A204.1 (cell line): ENCODE data around the gene CORO7.

Experiments
- FAIRE-seq: peaks from 2 replicates; lab custom pipeline; 2012; peaks lifted over from hg19 to GRCh38; lab: Jason Lieb, UNC

The CORO7 gene

DNA sequence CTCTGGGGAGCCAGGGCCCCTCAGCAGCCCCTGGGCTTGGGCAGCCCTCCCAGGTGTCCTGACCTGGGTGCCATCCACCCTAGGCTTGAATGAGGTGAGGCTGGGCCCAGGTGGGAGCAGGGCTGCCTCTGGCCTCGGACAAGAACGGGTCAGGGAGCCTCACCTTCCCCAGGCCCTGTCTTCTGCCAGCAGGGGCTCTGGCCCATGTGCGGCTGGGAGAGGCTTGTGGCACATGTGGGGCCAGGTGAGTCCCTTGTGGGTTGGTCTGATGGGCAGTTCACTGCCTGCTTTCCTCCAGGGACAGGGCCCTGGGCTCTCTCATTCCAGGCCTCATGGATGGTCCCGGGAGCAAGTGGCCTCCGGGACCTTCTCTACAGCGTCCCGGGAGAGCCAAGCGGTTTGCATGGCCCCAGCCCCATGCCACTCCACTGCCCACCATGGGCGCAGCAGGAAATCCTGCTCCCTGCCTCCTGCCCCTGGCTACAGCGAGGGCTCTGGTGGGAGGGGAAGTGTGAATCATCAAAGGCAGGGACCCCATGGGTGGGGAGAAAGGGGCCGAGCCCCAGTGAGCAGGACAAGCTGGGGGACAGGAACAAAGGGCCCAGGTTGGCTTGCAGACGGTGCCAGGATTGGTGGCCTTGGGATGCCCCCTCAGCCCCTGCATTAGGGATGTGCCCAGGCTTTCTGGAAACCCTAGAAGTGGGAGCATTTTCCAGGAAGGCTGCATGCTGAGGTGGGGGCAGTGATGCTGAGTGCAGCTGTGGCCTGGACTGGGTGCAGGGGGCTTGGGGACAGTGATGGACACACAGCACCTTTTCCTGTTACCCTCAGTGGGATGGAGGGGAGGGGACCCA lies 32.6 kb downstream of the CORO7 start:
- FAIRE-seq = no peak

DNA sequence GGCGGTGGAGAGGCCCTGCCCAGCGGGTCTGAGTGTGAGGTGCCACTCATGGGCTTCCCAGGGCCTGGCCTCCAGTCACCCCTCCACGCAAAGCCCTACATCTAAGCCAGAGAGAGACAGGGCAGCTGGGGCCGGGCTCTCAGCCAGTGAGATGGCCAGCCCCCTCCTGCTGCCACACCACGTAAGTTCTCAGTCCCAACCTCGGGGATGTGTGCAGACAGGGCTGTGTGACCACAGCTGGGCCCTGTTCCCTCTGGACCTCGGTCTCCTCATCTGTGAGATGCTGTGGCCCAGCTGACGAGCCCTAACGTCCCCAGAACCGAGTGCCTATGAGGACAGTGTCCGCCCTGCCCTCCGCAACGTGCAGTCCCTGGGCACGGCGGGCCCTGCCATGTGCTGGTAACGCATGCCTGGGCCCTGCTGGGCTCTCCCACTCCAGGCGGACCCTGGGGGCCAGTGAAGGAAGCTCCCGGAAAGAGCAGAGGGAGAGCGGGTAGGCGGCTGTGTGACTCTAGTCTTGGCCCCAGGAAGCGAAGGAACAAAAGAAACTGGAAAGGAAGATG lies 33.5 kb downstream of the CORO7 start:
- no peak for FAIRE-seq

DNA sequence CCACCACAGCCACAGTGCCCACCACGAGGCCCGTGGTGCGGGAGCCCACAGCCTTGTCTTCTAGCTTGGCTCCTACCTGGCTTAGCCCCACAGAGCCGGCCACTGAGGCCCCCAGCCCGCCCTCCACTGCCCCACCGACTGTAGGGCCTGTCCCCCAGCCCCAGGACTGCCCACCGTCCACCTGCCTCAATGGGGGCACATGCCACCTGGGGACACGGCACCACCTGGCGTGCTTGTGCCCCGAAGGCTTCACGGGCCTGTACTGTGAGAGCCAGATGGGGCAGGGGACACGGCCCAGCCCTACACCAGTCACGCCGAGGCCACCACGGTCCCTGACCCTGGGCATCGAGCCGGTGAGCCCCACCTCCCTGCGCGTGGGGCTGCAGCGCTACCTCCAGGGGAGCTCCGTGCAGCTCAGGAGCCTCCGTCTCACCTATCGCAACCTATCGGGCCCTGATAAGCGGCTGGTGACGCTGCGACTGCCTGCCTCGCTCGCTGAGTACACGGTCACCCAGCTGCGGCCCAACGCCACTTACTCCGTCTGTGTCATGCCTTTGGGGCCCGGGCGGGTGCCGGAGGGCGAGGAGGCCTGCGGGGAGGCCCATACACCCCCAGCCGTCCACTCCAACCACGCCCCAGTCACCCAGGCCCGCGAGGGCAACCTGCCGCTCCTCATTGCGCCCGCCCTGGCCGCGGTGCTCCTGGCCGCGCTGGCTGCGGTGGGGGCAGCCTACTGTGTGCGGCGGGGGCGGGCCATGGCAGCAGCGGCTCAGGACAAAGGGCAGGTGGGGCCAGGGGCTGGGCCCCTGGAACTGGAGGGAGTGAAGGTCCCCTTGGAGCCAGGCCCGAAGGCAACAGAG lies 34.2 kb downstream of the CORO7 start:
- no peak for FAIRE-seq

DNA sequence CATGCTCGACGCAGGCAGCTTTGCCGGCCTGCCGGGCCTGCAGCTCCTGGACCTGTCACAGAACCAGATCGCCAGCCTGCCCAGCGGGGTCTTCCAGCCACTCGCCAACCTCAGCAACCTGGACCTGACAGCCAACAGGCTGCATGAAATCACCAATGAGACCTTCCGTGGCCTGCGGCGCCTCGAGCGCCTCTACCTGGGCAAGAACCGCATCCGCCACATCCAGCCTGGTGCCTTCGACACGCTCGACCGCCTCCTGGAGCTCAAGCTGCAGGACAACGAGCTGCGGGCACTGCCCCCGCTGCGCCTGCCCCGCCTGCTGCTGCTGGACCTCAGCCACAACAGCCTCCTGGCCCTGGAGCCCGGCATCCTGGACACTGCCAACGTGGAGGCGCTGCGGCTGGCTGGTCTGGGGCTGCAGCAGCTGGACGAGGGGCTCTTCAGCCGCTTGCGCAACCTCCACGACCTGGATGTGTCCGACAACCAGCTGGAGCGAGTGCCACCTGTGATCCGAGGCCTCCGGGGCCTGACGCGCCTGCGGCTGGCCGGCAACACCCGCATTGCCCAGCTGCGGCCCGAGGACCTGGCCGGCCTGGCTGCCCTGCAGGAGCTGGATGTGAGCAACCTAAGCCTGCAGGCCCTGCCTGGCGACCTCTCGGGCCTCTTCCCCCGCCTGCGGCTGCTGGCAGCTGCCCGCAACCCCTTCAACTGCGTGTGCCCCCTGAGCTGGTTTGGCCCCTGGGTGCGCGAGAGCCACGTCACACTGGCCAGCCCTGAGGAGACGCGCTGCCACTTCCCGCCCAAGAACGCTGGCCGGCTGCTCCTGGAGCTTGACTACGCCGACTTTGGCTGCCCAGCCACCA lies 35.1 kb downstream of the CORO7 start:
- no peak for FAIRE-seq

DNA sequence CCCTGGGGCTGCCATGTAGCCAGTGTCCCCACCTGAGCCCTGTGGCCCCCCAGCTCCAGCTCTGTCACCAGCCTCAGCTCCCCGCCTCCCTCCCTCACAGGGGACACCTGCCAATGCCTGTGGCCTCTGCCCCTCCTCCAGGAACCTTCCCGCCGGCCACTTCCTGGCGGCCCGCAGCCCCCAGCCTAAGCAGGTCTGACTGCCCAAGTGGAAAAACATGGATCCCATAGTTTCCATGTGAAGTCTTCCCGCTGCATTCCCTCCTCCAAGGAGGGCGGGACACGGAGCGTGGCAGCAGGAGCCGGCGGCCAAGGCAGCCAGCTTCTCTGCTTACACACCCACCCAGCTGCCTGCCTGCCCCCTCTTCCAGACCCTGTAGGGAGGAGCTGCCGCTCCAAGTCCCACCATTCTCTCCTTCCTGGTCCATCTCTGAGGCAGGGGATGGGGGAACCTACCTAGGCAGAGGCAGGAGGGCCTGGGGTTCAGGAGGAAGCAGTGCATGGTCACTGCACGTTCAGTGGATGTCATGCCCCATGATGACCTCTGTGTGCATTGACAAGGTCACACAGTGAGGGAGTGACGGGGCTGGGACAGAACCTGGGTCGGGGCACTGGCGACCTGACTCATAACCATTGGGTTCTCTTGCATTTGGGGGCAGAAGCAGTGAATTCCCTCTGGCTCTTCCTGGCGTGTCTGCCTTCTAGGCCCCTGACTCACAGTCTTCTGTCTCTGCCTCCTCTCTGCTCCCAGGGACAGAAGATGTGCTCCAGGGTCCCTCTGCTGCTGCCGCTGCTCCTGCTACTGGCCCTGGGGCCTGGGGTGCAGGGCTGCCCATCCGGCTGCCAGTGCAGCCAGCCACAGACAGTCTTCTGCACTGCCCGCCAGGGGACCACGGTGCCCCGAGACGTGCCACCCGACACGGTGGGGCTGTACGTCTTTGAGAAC lies 36.0 kb downstream of the CORO7 start:
- FAIRE-seq = no peak

DNA sequence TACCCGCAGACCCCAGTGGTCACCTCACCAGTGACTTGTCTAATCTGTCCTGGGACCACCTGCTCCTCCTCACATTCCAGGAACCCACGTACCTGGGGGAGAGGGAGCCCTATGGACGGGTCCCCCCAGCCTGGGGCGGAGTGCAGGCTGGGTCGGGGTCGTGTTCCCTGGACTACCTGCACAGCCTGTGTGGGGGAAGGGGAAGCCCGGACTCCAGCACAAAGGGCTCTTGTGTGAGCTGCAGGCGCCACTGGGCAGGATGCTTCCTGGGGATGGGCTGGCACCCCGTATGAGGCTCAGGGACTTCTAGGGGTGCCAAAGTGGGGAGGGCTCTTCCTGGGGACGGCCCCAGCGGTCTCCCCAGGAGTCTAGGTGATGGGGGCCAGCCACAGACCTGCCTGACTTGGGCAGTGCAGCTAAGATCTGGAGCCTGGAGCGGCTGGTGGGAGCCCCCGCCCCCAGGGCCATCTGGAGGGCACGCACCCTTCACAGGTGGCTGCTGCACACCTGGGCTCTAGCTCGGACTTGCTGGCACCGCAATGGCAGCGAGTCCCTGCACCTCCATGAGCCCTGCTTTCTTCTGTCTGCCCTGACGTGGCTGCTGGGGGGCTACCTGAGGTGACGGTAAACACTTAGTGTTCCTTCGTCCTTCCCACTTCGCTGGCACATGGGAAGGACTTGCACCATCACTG lies 37.3 kb downstream of the CORO7 start:
- FAIRE-seq = no peak

DNA sequence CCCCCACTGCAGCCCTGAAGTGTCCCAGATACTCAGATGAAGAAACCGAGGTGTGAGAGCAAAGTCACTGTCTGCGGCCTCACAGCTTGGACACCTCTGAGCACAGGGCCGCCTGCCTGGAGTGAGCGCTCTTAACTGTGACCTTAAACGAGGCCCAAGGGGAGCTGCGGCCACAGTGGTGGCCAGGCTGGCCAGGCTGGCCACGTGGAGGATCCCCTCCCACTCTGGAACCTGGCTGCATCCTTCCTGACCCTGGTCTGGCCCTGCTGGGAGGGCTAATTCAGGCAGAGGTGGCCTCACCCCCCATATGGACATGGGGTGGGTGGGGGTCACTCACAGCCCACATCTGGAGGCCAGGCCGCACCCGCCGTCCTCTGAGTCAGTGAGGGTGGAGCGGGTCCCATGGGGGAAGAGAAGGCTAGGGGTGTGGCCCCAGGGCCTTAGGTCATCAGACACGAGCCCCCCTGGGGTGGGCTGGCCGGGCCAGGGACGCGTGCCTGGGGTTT lies 38.2 kb downstream of the CORO7 start:
- FAIRE-seq = no peak

DNA sequence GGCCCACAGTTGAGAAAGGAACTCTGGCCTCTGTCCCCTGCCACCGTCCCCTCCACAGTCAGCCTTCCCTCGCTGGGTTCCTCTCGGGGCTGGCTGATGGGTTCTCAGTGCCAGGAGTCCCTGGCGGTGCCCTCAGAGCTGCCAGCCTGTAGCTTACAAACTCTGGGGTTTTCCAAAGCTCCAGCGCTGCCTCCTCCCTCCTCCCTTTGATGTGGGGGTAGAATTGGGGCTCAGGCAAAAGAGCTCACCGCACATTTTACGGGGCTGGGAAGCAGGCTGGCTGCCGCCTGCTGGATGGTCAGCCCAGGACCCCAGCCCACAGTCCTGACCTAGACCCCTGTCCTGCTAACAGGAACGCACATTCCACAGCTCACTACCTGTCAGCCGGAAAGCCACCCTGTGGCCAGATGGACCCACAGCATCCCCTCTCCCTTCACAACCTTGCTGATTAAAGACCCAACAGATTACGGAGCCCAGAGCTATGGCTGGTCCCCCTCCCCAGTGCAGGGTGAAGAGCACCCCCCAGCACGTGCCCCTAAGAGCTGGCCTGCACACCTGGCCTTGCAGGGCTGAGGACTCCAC lies 38.7 kb downstream of the CORO7 start:
- no peak for FAIRE-seq

DNA sequence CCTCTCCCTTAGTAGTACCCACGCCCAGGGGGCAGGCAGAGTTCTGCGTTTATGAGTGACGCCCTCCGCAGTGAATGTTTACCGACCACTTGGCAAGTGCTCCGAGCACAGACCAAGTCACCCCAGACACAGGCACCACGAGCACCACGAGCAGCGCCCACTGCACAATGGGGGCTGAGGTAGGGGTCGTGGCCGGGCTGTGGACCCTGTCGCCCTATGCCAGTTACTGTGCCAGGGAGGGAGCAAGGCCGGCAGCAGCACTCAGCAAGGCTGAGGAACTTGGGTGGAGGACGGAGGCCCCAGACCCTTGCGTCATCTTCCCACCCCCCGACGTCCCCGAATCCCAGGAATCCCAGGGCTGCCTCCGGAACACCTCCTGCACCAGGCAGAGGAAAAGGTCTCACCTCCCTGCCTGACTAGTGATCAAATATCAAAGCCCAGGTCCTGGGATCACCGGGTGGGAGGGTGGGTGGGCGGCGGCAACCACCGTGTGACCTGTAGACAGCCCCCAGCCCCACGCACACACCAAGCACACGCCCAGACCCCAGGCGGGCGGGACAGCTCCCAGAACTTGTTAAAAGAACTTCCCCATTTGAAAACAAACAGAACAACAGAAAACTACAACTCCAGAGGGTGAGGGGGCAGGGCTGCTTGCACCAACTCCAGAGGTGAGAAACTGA lies 39.4 kb downstream of the CORO7 start:
- FAIRE-seq = no peak

DNA sequence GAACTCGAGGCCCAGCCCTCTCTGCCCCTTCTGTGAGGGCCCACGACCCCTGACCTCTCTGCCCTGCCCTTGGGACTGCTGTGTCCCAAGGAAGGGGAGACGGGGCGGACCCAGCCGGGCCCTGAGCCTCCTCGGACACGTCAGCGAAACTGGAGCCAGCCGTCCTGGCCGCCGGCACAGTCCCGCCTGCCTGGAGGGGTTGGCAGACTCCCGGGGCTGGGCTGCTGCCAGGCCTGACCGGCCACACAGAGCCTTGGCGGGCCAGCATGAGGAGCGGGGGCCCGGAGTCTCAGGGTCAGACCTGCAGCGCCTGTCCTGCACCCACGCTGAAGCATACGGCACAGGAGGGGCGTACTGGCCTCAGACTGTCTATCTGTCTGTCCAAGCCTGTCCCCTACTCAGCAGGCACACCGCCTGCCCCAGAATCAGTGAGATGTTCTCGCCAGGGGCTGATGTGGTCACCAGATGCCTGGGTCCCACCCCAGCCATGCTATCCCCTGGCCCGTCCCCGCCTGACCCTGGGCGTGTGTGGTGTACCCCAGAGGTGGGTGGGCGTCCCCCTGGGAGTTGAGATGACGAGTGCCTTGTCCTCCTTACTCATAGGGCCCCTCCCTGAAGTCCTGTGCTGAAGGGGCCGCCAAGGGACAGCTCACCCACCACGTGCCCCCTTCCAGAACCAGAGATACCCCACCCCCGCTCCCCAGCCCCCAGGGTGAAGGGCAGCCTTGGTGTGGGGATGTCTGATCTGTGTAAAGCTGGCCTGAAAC lies 40.1 kb downstream of the CORO7 start:
- no peak for FAIRE-seq

DNA sequence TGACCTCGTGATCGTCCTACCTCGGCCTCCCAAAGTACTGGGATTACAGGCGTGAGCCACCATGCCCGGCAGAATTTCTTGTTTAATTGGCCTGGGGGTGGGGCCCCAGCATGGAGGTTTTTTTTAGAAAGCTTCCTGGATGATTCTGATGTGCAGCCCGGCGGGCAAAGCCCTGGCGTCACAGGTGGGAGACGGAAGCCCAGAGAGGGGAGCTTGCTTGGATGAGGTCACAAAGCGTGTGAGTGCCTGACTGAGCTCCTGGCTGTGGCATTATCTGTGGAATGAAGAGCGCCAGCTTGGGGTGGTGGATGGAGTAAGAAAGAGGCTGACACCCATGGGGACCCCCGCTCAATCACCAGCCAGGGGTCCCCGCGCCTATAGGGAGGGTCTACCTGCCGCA lies 40.7 kb downstream of the CORO7 start:
- FAIRE-seq = no peak

DNA sequence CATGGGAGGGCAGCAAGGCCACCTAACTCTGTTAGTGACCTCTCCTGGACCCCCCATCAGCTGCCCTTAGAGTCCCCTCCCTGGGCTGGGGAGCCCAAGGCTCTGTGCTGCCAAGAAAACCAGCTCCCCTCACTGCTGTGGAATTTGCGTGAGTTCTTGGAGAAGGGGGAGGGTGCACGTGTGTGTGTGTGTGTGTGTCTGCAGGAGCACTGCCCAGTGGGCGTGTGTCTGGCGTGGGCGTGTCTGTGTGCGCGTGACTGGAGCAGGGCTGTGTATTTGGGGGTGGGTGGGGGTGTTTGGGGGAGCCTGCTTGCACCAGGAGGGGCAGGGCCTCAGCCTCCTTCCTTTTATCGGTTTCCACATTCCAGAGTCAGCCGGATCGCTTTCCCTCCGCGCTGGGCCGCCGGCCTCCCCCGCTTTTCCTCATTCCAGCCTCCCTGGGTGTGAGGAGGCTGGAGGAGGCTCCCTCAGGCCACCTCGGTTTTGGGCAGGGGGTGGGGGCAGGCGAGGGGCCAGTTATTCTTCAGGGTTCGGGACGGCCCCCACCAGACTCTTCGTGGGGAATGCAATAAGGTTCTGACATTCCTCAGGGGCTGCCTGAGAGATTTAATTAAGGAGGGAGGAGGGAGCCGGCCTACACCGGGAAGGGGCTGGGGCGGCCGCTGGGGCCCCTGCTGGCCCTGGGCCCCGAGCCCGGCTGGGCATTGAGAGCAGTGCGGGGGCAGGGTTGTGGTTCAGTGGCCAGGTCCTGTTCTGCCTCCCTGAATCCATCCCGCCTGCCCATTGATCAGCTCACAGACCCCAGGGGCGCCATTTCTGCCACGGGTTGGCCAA lies 42.3 kb downstream of the CORO7 start:
- FAIRE-seq = no peak

DNA sequence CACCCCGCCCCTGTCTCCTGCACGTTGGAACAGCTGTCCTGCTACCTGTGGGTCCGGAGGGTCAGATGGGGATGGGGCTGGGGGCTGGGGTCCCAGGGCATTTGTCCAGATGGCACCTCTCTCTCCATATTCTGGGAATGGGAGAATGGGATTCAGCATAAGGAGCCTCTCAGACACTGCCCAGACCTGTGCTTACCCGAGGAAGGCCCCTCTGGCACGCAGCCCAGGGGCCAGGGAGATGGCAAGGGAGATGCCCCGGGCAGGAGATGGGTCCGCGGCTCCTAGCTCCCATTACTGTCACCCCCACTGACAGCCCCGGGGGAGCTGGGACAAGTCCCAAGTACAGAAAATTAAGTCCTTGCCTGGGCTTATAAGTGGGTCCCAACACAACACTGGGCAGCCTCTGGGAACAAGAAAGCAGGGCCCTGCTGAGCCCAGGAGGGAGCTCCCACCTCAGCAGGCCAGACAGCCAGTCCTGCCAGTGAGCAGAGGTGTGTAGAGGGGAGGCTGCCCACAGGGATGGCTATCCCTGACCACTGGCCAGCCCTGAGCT lies 43.0 kb downstream of the CORO7 start:
- FAIRE-seq = no peak

DNA sequence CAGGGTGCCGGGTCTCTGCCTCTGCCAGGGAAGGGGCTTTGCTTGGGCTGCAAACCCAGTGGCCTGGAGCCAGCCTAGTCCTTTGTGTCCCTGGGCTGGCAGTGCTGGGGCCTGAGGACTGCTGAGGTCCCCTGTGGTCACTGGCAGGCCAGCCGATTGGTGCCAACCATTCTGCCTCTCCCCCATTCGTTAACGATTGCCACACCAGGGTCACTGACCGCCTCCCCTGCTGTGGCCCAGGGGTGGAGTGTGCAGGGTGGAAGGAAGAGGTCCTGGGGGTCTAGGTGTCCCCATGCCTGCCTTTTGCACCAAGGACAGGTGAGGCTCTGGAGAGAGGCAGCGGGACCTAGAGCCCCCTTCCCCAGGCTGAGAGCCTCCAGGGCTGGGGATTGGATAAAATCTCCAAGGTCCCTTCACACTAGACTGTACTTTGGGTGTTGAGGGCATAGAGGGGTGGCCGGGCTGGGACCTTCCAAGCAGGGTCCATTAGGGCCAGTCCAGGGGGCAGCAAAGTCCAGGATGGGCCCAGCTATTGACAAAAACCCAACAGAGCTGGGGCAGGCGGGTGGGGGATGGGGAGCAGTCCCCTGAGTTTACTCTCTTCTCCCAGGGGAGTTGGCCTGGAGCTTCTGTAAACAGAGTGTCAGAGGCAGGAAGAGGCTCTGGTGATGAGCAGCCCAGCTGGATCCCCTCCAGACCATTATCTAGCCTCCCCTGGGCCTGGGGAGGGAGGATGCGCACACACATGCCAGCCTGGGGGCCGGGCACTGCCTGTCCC lies 43.6 kb downstream of the CORO7 start:
- FAIRE-seq = no peak

DNA sequence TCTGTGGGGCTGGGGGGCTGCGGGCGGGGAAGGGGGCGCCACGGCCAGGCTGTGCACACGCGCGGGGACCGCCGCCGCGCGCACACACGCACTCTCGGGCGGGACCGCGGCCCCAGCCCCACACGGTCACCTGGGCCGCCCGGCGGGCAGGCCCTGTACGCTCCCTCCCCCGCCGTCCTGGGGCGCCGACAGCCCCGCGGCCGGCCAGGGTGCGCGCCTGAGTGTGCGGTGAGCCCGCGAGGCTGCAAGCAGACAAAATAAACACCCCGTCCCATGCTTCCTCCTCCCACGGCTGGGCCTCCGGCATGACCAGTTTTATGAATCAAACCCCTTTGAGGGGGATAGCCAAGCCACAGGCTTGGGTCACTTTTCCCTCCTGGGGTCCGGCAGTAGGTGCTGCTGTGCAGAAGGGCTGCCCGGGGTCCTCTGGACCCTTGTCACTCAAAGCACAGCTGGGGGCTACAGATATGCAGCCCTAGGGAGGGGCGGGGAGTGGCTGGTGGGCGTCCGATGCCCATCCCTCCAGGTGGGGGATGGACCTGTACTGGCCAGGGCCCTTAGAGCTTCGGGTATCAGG lies 44.3 kb downstream of the CORO7 start:
- no peak for FAIRE-seq
